Endometrial microvascular endothelial cells (primary cell): Measurements from ENCODE around the gene EMSY. TPM values are rescaled to one million over a fixed set of nuclear protein-coding genes. Genes with fewer than 3 reads are reported as not detected.

Experiments
- in situ Hi-C: cut with HindIII; loops from 2 replicates; pipeline ENCODE4 v1.10.0; 2017; ENCODE audit warnings: low sequenced_read_pairs, low pct_unique_long_range_greater_than_20kb; ENCODE audit errors: inconsistent ontology term
- total RNA-seq: library from RNA; depleted of rRNA; stranded (reverse); fragments of >200 nt; gene quantifications from one replicate; pipeline ENCODE4 v1.2.3, GENCODE V29; 2015; ENCODE audit errors: inconsistent ontology term

The EMSY gene
- total RNA-seq, 1 donor from 2014 or later: 20.9 TPM

DNA sequence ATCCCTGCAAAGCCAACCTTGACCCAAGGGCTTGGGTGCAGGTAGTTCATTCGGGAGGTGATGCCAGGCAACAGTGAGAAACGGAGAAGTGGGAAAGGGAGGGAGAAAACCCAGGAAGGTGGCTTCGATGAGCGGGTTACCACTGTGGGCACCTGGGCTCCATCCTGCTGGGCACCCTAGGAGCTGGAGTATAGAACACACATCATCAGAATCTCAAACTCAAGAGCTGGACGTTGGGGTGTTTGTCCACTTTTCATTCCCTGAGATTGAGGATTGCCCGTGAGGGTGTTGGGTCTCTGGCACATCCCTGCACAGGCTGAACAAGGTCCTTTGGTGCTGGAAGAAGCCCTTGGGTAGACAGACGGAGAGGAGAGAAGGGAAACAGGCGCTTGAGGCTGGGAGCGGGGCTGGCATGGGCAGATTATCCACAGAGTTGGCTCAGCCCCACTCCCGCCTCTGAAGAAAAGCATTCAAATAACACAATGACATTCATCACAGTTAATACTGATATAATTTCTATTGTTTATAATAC lies 155.4 kb downstream of the EMSY start:
- in situ Hi-C loops: no loop called here

DNA sequence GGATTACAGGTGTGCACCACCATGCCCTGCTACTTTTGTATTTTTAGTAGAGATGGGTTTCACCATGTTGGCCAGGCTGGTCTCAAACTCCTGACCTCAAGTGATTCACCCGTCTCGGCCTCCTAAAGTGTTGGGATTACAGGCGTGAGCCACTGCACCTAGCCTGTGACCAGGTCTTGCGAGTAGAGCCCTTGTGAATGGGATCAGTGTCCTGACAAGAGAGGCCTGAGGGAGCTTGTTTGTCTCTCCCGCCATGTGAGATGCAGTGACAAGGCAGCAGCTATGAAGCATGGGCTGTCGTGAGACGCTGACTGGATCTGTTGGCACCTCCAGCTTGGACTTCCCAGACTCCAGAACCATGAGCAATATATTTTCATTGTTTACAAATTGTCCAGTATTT lies 156.5 kb downstream of the EMSY start:
- in situ Hi-C loops: no loop called here

DNA sequence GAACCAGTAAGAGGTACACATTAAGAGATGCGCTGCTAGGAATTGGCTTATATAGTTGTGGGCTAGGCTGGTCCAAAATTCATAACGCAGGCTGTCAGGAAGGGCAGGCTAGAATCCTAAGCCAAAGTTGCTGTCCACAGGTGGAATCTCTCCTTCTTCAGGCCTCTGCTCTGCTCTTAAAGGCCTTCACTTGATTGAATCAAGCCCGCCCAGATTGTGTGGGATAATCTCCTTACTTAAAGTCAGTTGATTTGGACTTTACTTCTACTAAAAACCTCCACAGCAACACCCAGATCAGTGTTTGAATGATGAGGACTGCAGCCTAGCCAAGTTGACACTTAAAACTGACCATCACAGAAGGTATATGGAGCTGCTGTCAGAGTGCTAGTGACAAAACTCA lies 156.9 kb downstream of the EMSY start:
- in situ Hi-C loops: no loop called here

DNA sequence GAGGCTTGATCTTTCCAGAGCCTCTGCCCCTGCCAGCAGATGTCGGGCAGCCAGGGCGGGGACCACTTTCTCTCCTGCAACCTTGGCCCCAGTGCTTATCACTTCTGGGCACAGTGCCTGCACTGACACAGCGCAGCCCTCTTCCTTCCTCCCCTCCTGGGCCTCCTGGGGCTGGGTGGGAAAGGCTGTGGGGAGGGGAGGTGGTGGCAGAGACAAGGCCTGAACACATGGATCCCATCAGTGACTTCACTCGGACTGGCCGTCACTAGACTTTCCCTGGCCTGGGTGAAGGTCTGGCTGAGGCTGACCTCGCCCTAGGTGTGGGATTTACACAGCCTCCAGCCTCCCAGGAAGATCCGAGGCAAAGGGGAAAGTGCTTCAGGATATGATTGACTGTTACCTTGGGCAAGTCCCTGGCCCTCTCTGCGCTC lies 157.6 kb downstream of the EMSY start:
- in situ Hi-C loops: no loop called here

Other genes with a start within 250 kb of the EMSY start
- gene WNT11, start 238.5 kb upstream of the EMSY start, total RNA-seq: not detected
- 30.8 TPM for gene THAP12, start 63.9 kb upstream of the EMSY start, total RNA-seq
- gene GVQW3, start 63.7 kb upstream of the EMSY start, total RNA-seq: 2.4 TPM
- 53.6 TPM for gene LRRC32, start 225.7 kb downstream of the EMSY start, total RNA-seq